ENCODE measurements around the gene APBB3.
A peak's percentile ranks its signal among the peaks of the same experiment; 100 is the strongest.

- TF ChIP-seq, protein P1, sequence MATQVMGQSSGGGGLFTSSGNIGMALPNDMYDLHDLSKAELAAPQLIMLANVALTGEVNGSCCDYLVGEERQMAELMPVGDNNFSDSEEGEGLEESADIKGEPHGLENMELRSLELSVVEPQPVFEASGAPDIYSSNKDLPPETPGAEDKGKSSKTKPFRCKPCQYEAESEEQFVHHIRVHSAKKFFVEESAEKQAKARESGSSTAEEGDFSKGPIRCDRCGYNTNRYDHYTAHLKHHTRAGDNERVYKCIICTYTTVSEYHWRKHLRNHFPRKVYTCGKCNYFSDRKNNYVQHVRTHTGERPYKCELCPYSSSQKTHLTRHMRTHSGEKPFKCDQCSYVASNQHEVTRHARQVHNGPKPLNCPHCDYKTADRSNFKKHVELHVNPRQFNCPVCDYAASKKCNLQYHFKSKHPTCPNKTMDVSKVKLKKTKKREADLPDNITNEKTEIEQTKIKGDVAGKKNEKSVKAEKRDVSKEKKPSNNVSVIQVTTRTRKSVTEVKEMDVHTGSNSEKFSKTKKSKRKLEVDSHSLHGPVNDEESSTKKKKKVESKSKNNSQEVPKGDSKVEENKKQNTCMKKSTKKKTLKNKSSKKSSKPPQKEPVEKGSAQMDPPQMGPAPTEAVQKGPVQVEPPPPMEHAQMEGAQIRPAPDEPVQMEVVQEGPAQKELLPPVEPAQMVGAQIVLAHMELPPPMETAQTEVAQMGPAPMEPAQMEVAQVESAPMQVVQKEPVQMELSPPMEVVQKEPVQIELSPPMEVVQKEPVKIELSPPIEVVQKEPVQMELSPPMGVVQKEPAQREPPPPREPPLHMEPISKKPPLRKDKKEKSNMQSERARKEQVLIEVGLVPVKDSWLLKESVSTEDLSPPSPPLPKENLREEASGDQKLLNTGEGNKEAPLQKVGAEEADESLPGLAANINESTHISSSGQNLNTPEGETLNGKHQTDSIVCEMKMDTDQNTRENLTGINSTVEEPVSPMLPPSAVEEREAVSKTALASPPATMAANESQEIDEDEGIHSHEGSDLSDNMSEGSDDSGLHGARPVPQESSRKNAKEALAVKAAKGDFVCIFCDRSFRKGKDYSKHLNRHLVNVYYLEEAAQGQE (IDR thresholded peaks at IDR 0.05; ENCODE audit: insufficient read depth in 1 of 2, low read depth in 2 of 2, low read length in 2 of 2) = peak; percentile 59 to 63; a peak in 2 of 4 replicates
- TF ChIP-seq FOXP2 (optimal IDR thresholded peaks at IDR 0.05; ENCODE audit: borderline replicate concordance, extremely low read depth, extremely low read length, insufficient read depth) = no peak
These were observed 7.1 kb downstream of the APBB3 start, which contains the start of gene SRA1 for GRCh38 chr5:140557136-140557805.
